Measurements from ENCODE around the gene CRY2.

Gene CRY2

GRCh38 chr11:45851228-45851627 lies 4.0 kb downstream of the CRY2 start:
- no peak for DNase-seq (ENCODE audit: low read depth)
- H3K4me3 ChIP-seq (ENCODE audit: low read depth, low read length), result no peak overlapping the region
- TF ChIP-seq CTCF (IDR thresholded peaks at IDR 0.05; ENCODE audit: insufficient read depth, low read depth, low read length, missing control alignments), result no peak

DNA sequence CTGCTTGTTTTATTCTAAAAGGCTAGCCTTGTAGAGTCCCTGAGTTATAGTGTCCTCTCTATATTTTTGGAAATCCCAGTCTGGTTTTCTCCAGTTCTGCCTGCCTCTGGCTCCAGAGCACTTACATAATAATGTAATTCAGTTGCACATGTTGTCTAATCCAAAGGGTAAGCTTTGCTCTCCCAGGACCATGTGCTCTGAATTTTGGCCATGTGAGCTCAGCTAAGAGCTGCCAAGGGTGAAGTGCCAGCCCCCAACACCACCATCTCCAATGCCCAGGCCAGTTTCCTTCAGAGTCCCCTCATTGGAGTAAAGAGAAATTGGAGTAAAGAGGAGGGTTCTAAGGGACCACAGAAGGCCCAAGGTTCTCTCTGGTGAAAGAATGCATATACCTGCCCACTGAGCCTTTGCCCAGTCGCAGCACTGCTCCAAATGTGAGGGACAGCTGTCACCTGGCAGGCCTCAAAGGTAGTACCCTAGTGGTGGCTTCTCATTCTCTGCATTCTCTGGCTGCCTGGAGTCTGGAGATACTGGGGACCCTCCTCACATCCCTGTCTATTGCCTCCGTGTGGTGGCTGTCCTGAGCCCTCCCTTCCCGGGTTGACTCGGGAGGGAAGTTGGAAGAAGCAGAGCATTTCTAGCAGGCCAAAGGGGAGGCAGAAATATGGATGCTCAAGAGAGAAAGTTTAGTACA lies 4.9 kb downstream of the CRY2 start:
- no peak for TF ChIP-seq CTCF (IDR thresholded peaks at IDR 0.05; ENCODE audit: insufficient read depth, low read depth, low read length, missing control alignments)
- H3K4me3 ChIP-seq (ENCODE audit: low read depth, low read length), result no peak overlapping the region
- DNase-seq (ENCODE audit: low read depth), result no peak

- peak; percentile 21 for TF ChIP-seq CTCF (IDR thresholded peaks at IDR 0.05; ENCODE audit: insufficient read depth, low read depth, low read length, missing control alignments)
- no peak overlapping the region for H3K4me3 ChIP-seq (ENCODE audit: low read depth, low read length)
- DNase-seq (ENCODE audit: low read depth), result peak; percentile 58
Observed at GRCh38 chr11:45852712-45853101, 5.4 kb downstream of the CRY2 start.

- DNase-seq (ENCODE audit: low read depth), result no peak
- H3K4me3 ChIP-seq (ENCODE audit: low read depth, low read length), result no peak overlapping the region
- TF ChIP-seq CTCF (IDR thresholded peaks at IDR 0.05; ENCODE audit: insufficient read depth, low read depth, low read length, missing control alignments), result no peak
Observed at GRCh38 chr11:45853332-45854219, 6.3 kb downstream of the CRY2 start.

DNA sequence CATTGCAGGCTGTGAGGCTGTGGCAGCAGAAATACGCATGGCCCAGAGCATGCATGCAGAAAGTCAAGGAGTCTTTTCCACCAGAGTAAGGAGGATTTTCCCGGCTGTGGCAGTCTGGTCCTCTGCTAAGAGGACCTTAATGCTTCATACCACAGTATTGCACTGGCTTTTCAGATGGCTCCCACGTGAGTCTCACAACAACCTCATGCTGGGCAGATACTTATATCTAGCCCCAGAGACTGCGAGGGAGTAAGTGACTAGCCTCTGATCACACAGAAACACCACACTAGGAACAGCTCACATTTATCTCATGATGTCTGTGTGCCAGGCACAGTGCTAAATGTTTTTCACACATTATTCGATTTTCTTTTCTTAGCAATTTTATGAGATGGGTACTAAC lies 8.0 kb downstream of the CRY2 start:
- no peak overlapping the region for H3K4me3 ChIP-seq (ENCODE audit: low read depth, low read length)
- no peak for DNase-seq (ENCODE audit: low read depth)
- no peak for TF ChIP-seq CTCF (IDR thresholded peaks at IDR 0.05; ENCODE audit: insufficient read depth, low read depth, low read length, missing control alignments)

GRCh38 chr11:45856044-45856468 lies 8.8 kb downstream of the CRY2 start:
- H3K4me3 ChIP-seq (ENCODE audit: low read depth, low read length), result no peak overlapping the region
- TF ChIP-seq CTCF (IDR thresholded peaks at IDR 0.05; ENCODE audit: insufficient read depth, low read depth, low read length, missing control alignments), result no peak
- no peak for DNase-seq (ENCODE audit: low read depth)

Measured in GM12865 (cell line).